ENCODE results near the gene FTO.

DNA sequence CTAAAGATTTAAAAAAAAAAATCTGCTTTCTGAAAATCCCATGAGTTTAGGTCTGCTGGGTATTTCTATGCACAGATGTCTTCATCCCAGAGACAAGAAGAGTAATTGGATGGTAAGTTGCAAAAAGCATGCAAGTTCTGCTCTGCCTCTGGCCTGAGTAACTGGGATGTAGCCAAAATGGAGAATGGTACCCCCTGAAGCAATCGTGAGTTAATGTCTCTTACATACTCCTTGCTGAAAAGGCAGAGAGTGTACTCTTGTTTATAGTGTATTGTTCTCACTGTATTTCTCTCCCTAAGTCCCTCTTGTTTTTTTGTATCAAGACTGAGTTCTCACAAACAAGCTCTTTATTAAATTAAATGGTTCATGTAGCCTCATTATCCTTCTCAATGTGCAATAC, 323.6 kb downstream of the FTO start:
- TF ChIP-seq POLR2A (IDR thresholded peaks at IDR 0.05), result no peak
- TF ChIP-seq, protein P1, sequence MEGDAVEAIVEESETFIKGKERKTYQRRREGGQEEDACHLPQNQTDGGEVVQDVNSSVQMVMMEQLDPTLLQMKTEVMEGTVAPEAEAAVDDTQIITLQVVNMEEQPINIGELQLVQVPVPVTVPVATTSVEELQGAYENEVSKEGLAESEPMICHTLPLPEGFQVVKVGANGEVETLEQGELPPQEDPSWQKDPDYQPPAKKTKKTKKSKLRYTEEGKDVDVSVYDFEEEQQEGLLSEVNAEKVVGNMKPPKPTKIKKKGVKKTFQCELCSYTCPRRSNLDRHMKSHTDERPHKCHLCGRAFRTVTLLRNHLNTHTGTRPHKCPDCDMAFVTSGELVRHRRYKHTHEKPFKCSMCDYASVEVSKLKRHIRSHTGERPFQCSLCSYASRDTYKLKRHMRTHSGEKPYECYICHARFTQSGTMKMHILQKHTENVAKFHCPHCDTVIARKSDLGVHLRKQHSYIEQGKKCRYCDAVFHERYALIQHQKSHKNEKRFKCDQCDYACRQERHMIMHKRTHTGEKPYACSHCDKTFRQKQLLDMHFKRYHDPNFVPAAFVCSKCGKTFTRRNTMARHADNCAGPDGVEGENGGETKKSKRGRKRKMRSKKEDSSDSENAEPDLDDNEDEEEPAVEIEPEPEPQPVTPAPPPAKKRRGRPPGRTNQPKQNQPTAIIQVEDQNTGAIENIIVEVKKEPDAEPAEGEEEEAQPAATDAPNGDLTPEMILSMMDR (IDR thresholded peaks at IDR 0.05), result no peak

Measured in testis (tissue), 2 donors.